A549 treated with dexamethasone at 1 μM for 4 hours (cell line): ENCODE measurements around the gene DGKB. TPM values are rescaled to one million over a fixed set of nuclear protein-coding genes. Genes with fewer than 3 reads are reported as not detected.

Experiments used
- total RNA-seq: library from RNA; stranded (reverse); fragments of 200-300 nt; extraction: Qiagen RNA extraction; gene quantifications from 5 replicates; pipeline ENCODE4 v1.2.3, GENCODE V29; 2022

The DGKB gene
- total RNA-seq = not detected in 5 replicates

GRCh38 chr7:14902589-14903067, at the start of gene DGKB:
DGKB (minus strand) TSS chr7:14902751.

